PC-3 (cell line): ENCODE measurements around the gene ZNF33B.

ENCODE experiments used
- EZH2phosphoT487 ChIP-seq: fragments of 300-600 bp; sonication (generic); IDR thresholded peaks from 2 replicates; pipeline ENCODE4 v1.6.1; 2018; ENCODE audit warnings: mild to moderate bottlenecking, antibody characterized with exemption, low read length, borderline replicate concordance
- TF ChIP-seq, protein P1 (sequence below): fragments of 300-600 bp; sonication (generic); conservative IDR thresholded peaks from 2 replicates; pipeline ENCODE4 v1.5.1; 2017; ENCODE audit warnings: antibody characterized with exemption, low read depth, mild to moderate bottlenecking, low read length

- TF ChIP-seq, protein P1, sequence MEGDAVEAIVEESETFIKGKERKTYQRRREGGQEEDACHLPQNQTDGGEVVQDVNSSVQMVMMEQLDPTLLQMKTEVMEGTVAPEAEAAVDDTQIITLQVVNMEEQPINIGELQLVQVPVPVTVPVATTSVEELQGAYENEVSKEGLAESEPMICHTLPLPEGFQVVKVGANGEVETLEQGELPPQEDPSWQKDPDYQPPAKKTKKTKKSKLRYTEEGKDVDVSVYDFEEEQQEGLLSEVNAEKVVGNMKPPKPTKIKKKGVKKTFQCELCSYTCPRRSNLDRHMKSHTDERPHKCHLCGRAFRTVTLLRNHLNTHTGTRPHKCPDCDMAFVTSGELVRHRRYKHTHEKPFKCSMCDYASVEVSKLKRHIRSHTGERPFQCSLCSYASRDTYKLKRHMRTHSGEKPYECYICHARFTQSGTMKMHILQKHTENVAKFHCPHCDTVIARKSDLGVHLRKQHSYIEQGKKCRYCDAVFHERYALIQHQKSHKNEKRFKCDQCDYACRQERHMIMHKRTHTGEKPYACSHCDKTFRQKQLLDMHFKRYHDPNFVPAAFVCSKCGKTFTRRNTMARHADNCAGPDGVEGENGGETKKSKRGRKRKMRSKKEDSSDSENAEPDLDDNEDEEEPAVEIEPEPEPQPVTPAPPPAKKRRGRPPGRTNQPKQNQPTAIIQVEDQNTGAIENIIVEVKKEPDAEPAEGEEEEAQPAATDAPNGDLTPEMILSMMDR, result no peak
- TF ChIP-seq EZH2phosphoT487, result no peak
These were observed 60.4 kb downstream of the ZNF33B start for GRCh38 chr10:42578019-42578418.
